ENCODE results near the gene MTERF2. TPM values are rescaled to one million over a fixed set of nuclear protein-coding genes. Genes with fewer than 3 reads are reported as not detected.

Gene MTERF2
- total RNA-seq, 4 donors from 2014 or later = 22.9 to 37.0 (median 31.3) TPM

GRCh38 chr12:106964526-106964925 is 22.4 kb downstream of the MTERF2 start:
- H3K4me1 ChIP-seq = peaks cover 0 to 7% of the 10 kb centered on the region in 2 donors
- no peaks in the 10 kb centered on the region for H3K27me3 ChIP-seq
- WGBS, 2 donors = 85 to 96% methylated on average over 2 of the region's 2 CpGs
- no peak overlapping the region for H3K4me3 ChIP-seq (replicated peaks in 1 of 3)
- no peak overlapping the region for H3K27ac ChIP-seq
- TF ChIP-seq, protein P1, sequence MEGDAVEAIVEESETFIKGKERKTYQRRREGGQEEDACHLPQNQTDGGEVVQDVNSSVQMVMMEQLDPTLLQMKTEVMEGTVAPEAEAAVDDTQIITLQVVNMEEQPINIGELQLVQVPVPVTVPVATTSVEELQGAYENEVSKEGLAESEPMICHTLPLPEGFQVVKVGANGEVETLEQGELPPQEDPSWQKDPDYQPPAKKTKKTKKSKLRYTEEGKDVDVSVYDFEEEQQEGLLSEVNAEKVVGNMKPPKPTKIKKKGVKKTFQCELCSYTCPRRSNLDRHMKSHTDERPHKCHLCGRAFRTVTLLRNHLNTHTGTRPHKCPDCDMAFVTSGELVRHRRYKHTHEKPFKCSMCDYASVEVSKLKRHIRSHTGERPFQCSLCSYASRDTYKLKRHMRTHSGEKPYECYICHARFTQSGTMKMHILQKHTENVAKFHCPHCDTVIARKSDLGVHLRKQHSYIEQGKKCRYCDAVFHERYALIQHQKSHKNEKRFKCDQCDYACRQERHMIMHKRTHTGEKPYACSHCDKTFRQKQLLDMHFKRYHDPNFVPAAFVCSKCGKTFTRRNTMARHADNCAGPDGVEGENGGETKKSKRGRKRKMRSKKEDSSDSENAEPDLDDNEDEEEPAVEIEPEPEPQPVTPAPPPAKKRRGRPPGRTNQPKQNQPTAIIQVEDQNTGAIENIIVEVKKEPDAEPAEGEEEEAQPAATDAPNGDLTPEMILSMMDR (IDR thresholded peaks at IDR 0.05) = no peak
- TF ChIP-seq POLR2A (IDR thresholded peaks at IDR 0.05) = no peak
- intact Hi-C loops (cut with DNase I) = no loop called here
- DNase-seq = no peak
- H3K36me3 ChIP-seq = peaks cover 5 to 14% of the 10 kb centered on the region in 2 donors
- H3K9me3 ChIP-seq = no peaks in the 10 kb centered on the region

DNA sequence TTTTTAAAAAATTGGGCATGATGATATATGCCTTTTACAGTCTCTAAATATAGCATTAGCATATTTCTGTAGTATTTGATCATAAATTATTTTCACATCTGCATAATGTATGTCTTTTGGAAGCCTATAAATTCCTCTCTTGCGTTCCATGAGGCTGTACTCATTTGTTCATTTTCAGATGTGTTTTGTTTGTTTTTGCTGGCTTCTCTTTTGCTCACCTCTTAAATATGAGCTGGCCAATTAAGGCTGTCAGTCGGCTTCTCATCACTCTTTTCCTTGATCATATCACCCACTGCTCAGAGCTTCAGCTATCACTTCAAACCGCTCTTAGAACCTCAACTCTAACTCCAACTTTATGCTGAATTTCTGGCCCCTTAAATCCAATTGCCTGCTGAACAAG is 24.7 kb downstream of the MTERF2 start:
- H3K27ac ChIP-seq = no peak overlapping the region
- TF ChIP-seq POLR2A (IDR thresholded peaks at IDR 0.05) = no peak
- TF ChIP-seq, protein P1 (IDR thresholded peaks at IDR 0.05) = no peak
- intact Hi-C loops (cut with DNase I) = no loop called here
- 94 to 95% methylated on average over 3 of the region's 3 CpGs for WGBS, 2 donors
- H3K4me1 ChIP-seq = peaks cover 11 to 27% of the 10 kb centered on the region in 2 donors
- H3K4me3 ChIP-seq (replicated peaks in 1 of 3) = no peak overlapping the region
- peaks cover 3 to 5% of the 10 kb centered on the region in 2 donors for H3K36me3 ChIP-seq
- DNase-seq = no peak
- no peaks in the 10 kb centered on the region for H3K9me3 ChIP-seq
- no peaks in the 10 kb centered on the region for H3K27me3 ChIP-seq

- Histone ChIP-seq H3K4me1 (peaks cover 13 to 27% of the 10 kb centered on the region in 2 donors), H3K4me3 (replicated peaks in 1 of 3) (no peak overlapping the region)
- WGBS, 2 donors = 92 to 95% methylated on average over 3 of the region's 3 CpGs
These were observed 26.5 kb downstream of the MTERF2 start for GRCh38 chr12:106960443-106960842.

DNA sequence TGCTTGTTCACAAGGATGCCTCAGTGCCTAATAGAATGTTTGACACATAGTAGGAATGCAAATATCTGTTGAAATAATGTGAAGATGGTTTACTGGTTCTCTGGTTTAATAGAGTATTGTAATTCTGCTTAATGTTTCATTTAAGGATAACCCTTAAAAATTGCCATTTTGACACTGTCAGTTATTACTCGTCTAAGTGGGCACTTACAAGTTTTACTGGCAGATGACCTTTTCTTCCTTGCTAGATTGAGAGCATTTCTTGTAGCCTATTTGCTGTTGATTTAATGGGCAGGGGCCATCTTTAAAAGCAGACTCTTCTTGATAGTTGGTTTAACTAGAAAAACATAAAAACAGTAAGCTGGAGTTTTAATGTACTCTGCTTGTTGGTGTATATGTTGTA is 29.4 kb downstream of the MTERF2 start:
- DNase-seq = no peak
- Histone ChIP-seq H3K27ac (no peak overlapping the region), H3K9me3 (no peaks in the 10 kb centered on the region), H3K4me3 (replicated peaks in 1 of 3) (peak overlapping the region in 2 of 3 donors; percentile 92 to 99), H3K36me3 (peaks cover 0 to 4% of the 10 kb centered on the region in 2 donors), H3K27me3 (no peaks in the 10 kb centered on the region), H3K4me1 (peaks cover 18 to 32% of the 10 kb centered on the region in 2 donors)
- intact Hi-C loops (cut with DNase I) = loop anchor here (5.0 kb wide), 1 partner anchor 140 kb away; no protein-coding TSS in a partner anchor
- TF ChIP-seq, protein P1 (IDR thresholded peaks at IDR 0.05) = no peak
- TF ChIP-seq POLR2A (IDR thresholded peaks at IDR 0.05) = no peak
- WGBS, 2 donors = 13 to 37% methylated on average over 1 of the region's 1 CpG

More at GRCh38 chr12:106960443-106960842, 26.5 kb downstream of the MTERF2 start:
- TF ChIP-seq, protein P1 (IDR thresholded peaks at IDR 0.05) = no peak
- TF ChIP-seq POLR2A (IDR thresholded peaks at IDR 0.05) = no peak
- Histone ChIP-seq H3K9me3 (no peaks in the 10 kb centered on the region), H3K27ac (no peak overlapping the region), H3K36me3 (peaks cover 0 to 4% of the 10 kb centered on the region in 2 donors), H3K27me3 (no peaks in the 10 kb centered on the region)
- intact Hi-C loops (cut with DNase I) = no loop called here
- DNase-seq = no peak

DNA sequence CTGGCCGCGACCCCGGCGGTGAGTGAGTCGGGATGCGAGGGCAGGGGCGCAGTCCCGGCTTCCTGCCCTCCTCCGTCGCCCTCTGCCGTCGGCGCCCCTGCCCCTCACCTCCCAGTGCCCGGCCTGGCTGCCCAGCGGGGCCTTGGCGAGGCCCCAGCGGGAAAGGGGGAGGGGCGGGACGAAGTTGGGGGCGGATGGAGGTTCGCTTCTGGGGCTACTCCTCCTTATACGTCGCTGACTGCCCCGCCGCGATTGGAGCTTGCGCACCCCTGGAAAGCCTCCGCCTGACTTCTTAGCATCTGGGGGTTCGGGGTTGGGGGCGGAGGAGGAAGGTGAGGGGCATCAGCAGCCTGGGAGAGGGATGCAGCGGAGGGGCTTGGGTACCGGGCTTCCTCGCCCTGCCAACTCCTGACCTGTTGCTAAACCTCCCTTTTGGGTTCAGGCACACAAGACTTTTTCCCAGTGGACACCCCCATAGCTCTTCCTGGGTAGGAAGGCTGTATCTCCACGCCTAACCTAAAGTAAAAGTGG is 30.8 kb downstream of the MTERF2 start:
- Histone ChIP-seq H3K27me3 (no peaks in the 10 kb centered on the region), H3K4me1 (peaks cover 18 to 28% of the 10 kb centered on the region in 2 donors), H3K9me3 (no peaks in the 10 kb centered on the region), H3K4me3 (replicated peaks in 1 of 3) (peak overlapping the region; percentile 16 to 99 (median 92)), H3K27ac (peak overlapping the region; percentile 81 to 100 (median 97)), H3K36me3 (peaks cover 0 to 4% of the 10 kb centered on the region in 2 donors)
- 0 to 3% methylated on average over 2 to 6 of the region's 34 CpGs for WGBS, 2 donors
- intact Hi-C loops (cut with DNase I) = loop anchor here (5.0 kb wide), 1 partner anchor 141 kb away; no protein-coding TSS in a partner anchor
- TF ChIP-seq, protein P1 (IDR thresholded peaks at IDR 0.05) = peak in 1 of 6 experiments; percentile 23
- no peak for TF ChIP-seq POLR2A (IDR thresholded peaks at IDR 0.05)
- DNase-seq = peak; percentile 64 to 69

Measured in thyroid gland (tissue), 4 donors.